GM23248 (cell line): ENCODE measurements around the gene SPINT2.

Source experiments
- EZH2 ChIP-seq: fragments of 200-600 bp; sonication (generic); IDR thresholded peaks from 2 replicates; pipeline ENCODE4 v1.6.1; 2018; ENCODE audit warnings: antibody characterized with exemption, mild to moderate bottlenecking; ENCODE audit not compliant: insufficient read depth, poor library complexity, severe bottlenecking
- EZH2phosphoT487 ChIP-seq: fragments of 200-600 bp; sonication (generic); IDR thresholded peaks from 2 replicates; pipeline ENCODE4 v1.6.1; 2018; ENCODE audit warnings: antibody characterized with exemption, moderate library complexity, mild to moderate bottlenecking, low read depth; ENCODE audit not compliant: insufficient read depth

DNA sequence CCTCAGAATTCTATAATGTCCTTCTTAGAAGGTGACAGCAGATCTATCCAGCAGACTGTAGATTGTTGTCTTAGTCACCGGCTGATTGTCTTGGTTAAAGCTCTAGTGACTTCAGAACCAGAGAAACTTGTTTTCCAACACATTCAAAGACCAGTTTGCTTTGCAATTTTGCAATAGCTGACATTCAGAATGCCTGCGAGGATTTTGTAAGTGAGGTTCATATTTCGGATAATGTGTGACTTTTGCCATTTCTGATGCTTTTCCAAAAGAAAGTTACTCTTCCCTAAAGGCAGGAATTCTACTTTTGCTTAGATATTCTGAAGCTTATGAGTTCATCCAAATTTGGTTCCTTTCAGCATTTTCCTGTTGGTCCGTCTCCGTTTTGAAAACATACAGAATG is 13.2 kb downstream of the SPINT2 start:
- TF ChIP-seq EZH2phosphoT487 (no peak), EZH2 (no peak)
